Left renal cortex interstitium (tissue), 4 donors: ENCODE results near the gene FGFR1OP2. TPM values are rescaled to one million over a fixed set of nuclear protein-coding genes. Genes with fewer than 3 reads are reported as not detected.
"Not testable (repeated sequence)": the region's sequence is repeated elsewhere in the genome, so short reads cannot be mapped to it uniquely, and the experiment has no call there.

Source experiments
- DNase-seq, 4 donors: peaks; one replicate each; pipeline ENCODE4 v3.0.0-alpha.2; 2013; ENCODE audit warnings: low read depth in 4 of 4, low spot score in 2 of 4, missing footprints in 1 of 4
- polyA plus RNA-seq, 4 donors: library from polyadenylated mRNA; unstranded; fragments of 120-200 nt; gene quantifications; one replicate each; pipeline ENCODE4 v1.2.1, GENCODE V29; 2013; ENCODE audit not compliant: insufficient read length in 4 of 4

FGFR1OP2 gene
- 10 to 100 TPM; 51.5 to 99.4 (median 66.1) TPM for polyA plus RNA-seq

GRCh38 chr12:26937863-26938700 lies at the start of gene FGFR1OP2, which contains the start of gene INTS13:
Gene FGFR1OP2, plus strand, starts transcription at chr12:26938470. Its CDS starts 15,689 bp downstream, at chr12:26954159.
Gene INTS13, minus strand, starts transcription at chr12:26937981. Its CDS starts 1,178 bp downstream, at chr12:26936803.
- peak; percentile 97 to 100 (median 98) for DNase-seq

- no peak for DNase-seq
Measured at GRCh38 chr12:26890784-26891183, 47.5 kb upstream of the FGFR1OP2 start.

- no peak for DNase-seq
Measured at GRCh38 chr12:26891704-26892103, 46.6 kb upstream of the FGFR1OP2 start.

GRCh38 chr12:26895672-26896071 lies 42.6 kb upstream of the FGFR1OP2 start:
- DNase-seq = no peak

- no peak for DNase-seq
Measured at GRCh38 chr12:26896913-26897312, 41.4 kb upstream of the FGFR1OP2 start.

GRCh38 chr12:26903396-26903795 lies 34.9 kb upstream of the FGFR1OP2 start:
- DNase-seq = not testable (repeated sequence)

GRCh38 chr12:26906024-26906423 lies 32.2 kb upstream of the FGFR1OP2 start:
- DNase-seq = no peak

GRCh38 chr12:26906704-26907103 lies 31.6 kb upstream of the FGFR1OP2 start:
- no peak for DNase-seq

GRCh38 chr12:26918321-26919215 lies 19.7 kb upstream of the FGFR1OP2 start:
- DNase-seq = no peak

GRCh38 chr12:26919216-26919555 lies 19.1 kb upstream of the FGFR1OP2 start:
- DNase-seq = no peak

GRCh38 chr12:26921886-26922285 lies 16.4 kb upstream of the FGFR1OP2 start:
- DNase-seq = no peak

GRCh38 chr12:26928661-26929060 lies 9.6 kb upstream of the FGFR1OP2 start:
- no peak for DNase-seq

- no peak for DNase-seq
Measured at GRCh38 chr12:26929590-26929989, 8.7 kb upstream of the FGFR1OP2 start.

GRCh38 chr12:26935636-26936378 lies 2.5 kb upstream of the FGFR1OP2 start:
- DNase-seq = no peak

GRCh38 chr12:26936559-26937442 lies 1.5 kb upstream of the FGFR1OP2 start:
- DNase-seq = no peak

- no peak for DNase-seq
Measured at GRCh38 chr12:26937443-26937862, 817 bp upstream of the FGFR1OP2 start.

- no peak for DNase-seq
Measured at GRCh38 chr12:26938701-26939062, 412 bp downstream of the FGFR1OP2 start.

GRCh38 chr12:26939192-26939832 lies 1.0 kb downstream of the FGFR1OP2 start:
- no peak for DNase-seq

- DNase-seq = no peak
Measured at GRCh38 chr12:26939953-26940352, 1.7 kb downstream of the FGFR1OP2 start.
